NCI-H1417 (cell line): ENCODE results near the gene PBX1.

Experiments used
- DNase-seq, 3 experiments: peaks; one replicate each; lab custom pipeline; 2025; lab: John Stamatoyannopoulos, UW

The PBX1 gene

GRCh38 chr1:164780111-164780812 lies 221.3 kb downstream of the PBX1 start:
- DNase-seq: no peak

GRCh38 chr1:164780863-164781262 lies 221.9 kb downstream of the PBX1 start:
- no peak for DNase-seq

GRCh38 chr1:164781972-164782371 lies 223.0 kb downstream of the PBX1 start:
- no peak for DNase-seq

GRCh38 chr1:164783778-164784555 lies 225.0 kb downstream of the PBX1 start:
- DNase-seq: no peak

- DNase-seq: no peak
Observed at GRCh38 chr1:164784960-164785359, 226.0 kb downstream of the PBX1 start.

- peak in 1 of 3 experiments; percentile 22 for DNase-seq
Observed at GRCh38 chr1:164785841-164786534, 227.0 kb downstream of the PBX1 start.

GRCh38 chr1:164786980-164787833 lies 228.2 kb downstream of the PBX1 start:
- peak; percentile 87 to 99 (median 95) for DNase-seq

GRCh38 chr1:164787834-164788231 lies 228.8 kb downstream of the PBX1 start:
- peak; percentile 82 to 94 (median 94) for DNase-seq

- DNase-seq: no peak
Observed at GRCh38 chr1:164790081-164790480, 231.1 kb downstream of the PBX1 start.

GRCh38 chr1:164792410-164793004 lies 233.5 kb downstream of the PBX1 start:
- no peak for DNase-seq

- DNase-seq: no peak
Observed at GRCh38 chr1:164794356-164794755, 235.4 kb downstream of the PBX1 start.

GRCh38 chr1:164796916-164797315 lies 237.9 kb downstream of the PBX1 start:
- peak in 1 of 3 experiments; percentile 45 for DNase-seq

GRCh38 chr1:164801246-164801731 lies 242.3 kb downstream of the PBX1 start:
- peak in 1 of 3 experiments; percentile 4 for DNase-seq

GRCh38 chr1:164801791-164802502 lies 243.0 kb downstream of the PBX1 start:
- no peak for DNase-seq

- no peak for DNase-seq
Observed at GRCh38 chr1:164802529-164803282, 243.7 kb downstream of the PBX1 start.

GRCh38 chr1:164803366-164803765 lies 244.4 kb downstream of the PBX1 start:
- DNase-seq: no peak

- no peak for DNase-seq
Observed at GRCh38 chr1:164804366-164804765, 245.4 kb downstream of the PBX1 start.

GRCh38 chr1:164805399-164805798 lies 246.4 kb downstream of the PBX1 start:
- no peak for DNase-seq

- no peak for DNase-seq
Observed at GRCh38 chr1:164806531-164806930, 247.5 kb downstream of the PBX1 start.

GRCh38 chr1:164813776-164814175 lies 254.8 kb downstream of the PBX1 start:
- no peak for DNase-seq
